Neural cell (in vitro differentiated cells): ENCODE results near the gene TMEM232.

Experiments
- CTCF ChIP-seq: fragments of 450-650 bp; IDR thresholded peaks from 2 replicates; pipeline ENCODE4 v1.5.1; 2014; ENCODE audit warnings: antibody characterized with exemption, mild to moderate bottlenecking, moderate library complexity; ENCODE audit not compliant: poor library complexity, severe bottlenecking
- EP300 ChIP-seq: fragments of 450-650 bp; conservative IDR thresholded peaks from 2 replicates; pipeline ENCODE4 v1.6.1; 2014; ENCODE audit warnings: antibody characterized with exemption, mild to moderate bottlenecking, moderate library complexity; ENCODE audit not compliant: poor library complexity, severe bottlenecking
- EZH2 ChIP-seq: fragments of 200-600, 300-800 bp; shearing (Covaris generic), sonication (generic); IDR thresholded peaks from 2 replicates; pipeline ENCODE4 v1.6.1; 2014; ENCODE audit warnings: antibody characterized with exemption, low read length, borderline replicate concordance, mild to moderate bottlenecking; ENCODE audit not compliant: insufficient read depth, poor library complexity, severe bottlenecking
- MXI1 ChIP-seq: fragments of 450-650 bp; conservative IDR thresholded peaks from 2 replicates; pipeline ENCODE4 v1.6.1; 2014; ENCODE audit warnings: antibody characterized with exemption, mild to moderate bottlenecking; ENCODE audit not compliant: poor library complexity, severe bottlenecking
- POLR2AphosphoS5 ChIP-seq: IDR thresholded peaks from 2 replicates; pipeline ENCODE4 v1.6.1; 2012
- RAD21 ChIP-seq: fragments of 450-650 bp; conservative IDR thresholded peaks from 2 replicates; pipeline ENCODE4 v1.6.1; 2014; ENCODE audit warnings: antibody characterized with exemption, mild to moderate bottlenecking, moderate library complexity
- REST ChIP-seq: IDR thresholded peaks from 2 replicates; pipeline ENCODE4 v1.6.1; 2012; ENCODE audit warnings: borderline replicate concordance
- TAF1 ChIP-seq: IDR thresholded peaks from 2 replicates; pipeline ENCODE4 v1.6.1; 2012; ENCODE audit warnings: low read depth

GRCh38 chr5:110475529-110475928 is 250.9 kb downstream of the TMEM232 start:
- TF ChIP-seq CTCF = no peak
- TF ChIP-seq POLR2AphosphoS5 = no peak
- no peak for TF ChIP-seq REST
- TF ChIP-seq TAF1 = no peak
- no peak for TF ChIP-seq EP300
- TF ChIP-seq MXI1 = no peak
- TF ChIP-seq RAD21 = no peak
- no peak for TF ChIP-seq EZH2
